ENCODE data around the gene C2orf68. TPM values are rescaled to one million over a fixed set of nuclear protein-coding genes. Genes with fewer than 3 reads are reported as not detected.

The C2orf68 gene
- total RNA-seq, 1 experiment from 2014 or later: 34.3 TPM

DNA sequence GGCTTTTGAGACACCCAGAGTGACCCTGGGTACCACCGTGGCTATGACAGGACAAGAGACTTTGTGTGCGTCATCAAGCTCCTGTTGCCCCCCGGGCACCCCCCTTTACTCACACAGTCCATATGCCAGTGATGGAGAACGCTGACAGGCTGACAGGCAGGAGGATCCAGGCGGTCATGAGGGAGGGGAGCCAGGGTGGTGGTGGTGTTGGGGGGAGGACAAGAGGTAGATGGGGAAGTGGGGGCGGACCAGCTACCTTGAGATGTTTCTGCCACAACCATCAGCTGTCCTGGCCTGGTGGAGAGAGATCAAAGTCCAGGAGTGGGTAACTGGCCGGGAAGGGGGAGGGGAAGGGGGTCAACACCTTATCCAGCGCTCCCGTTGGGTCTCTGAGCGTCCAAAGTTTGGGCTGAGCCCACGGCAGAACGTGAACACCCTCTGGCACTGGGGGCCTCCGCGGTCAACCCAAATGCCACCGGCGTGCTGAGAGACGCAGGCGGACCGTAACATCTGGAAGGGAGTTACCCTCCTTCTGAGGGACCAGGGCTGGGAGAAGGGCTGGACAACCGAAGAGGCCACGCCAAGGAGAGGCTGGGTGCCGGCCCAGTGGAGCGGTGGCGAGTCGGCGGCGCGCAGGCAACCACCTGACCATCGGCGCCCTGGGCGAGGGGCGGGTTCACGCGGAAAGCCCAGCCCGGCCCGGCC, 9.9 kb downstream of the C2orf68 start:
- H3K27ac Mint-ChIP-seq (ENCODE audit: low read depth, unreplicated experiment): peak overlapping the region; percentile 70
- ChIA-PET CTCF (interaction anchor here (0.6 to 0.8 kb wide), 2 partner anchors 48 to 262 kb away, joined by 3 to 4 read pairs; no protein-coding TSS in a partner anchor), POLR2A (interaction anchor here (1.0 to 6.1 kb wide), 11 partner anchors 7 to 840 kb away, joined by 3 to 67 read pairs (median 13); partner anchors contain the start of genes C2orf68, GGCX, RNF181 and USP39)
- H3K9me3 Mint-ChIP-seq (ENCODE audit: unreplicated experiment): no peaks in the 10 kb centered on the region
- H3K4me1 Mint-ChIP-seq (ENCODE audit: insufficient read depth, unreplicated experiment): peaks cover 15% of the 10 kb centered on the region
- peak overlapping the region; percentile 79 for H3K4me3 Mint-ChIP-seq (ENCODE audit: unreplicated experiment)
- peak; percentile 44 for DNase-seq (ENCODE audit: unreplicated experiment)
- intact Hi-C loops (cut with micrococcal nuclease): loop anchor here (2.0 to 5.0 kb wide), 3 partner anchors 40 to 247 kb away; partner anchors contain the start of genes ELMOD3, GGCX and RETSAT
- TF ChIP-seq, protein P1, sequence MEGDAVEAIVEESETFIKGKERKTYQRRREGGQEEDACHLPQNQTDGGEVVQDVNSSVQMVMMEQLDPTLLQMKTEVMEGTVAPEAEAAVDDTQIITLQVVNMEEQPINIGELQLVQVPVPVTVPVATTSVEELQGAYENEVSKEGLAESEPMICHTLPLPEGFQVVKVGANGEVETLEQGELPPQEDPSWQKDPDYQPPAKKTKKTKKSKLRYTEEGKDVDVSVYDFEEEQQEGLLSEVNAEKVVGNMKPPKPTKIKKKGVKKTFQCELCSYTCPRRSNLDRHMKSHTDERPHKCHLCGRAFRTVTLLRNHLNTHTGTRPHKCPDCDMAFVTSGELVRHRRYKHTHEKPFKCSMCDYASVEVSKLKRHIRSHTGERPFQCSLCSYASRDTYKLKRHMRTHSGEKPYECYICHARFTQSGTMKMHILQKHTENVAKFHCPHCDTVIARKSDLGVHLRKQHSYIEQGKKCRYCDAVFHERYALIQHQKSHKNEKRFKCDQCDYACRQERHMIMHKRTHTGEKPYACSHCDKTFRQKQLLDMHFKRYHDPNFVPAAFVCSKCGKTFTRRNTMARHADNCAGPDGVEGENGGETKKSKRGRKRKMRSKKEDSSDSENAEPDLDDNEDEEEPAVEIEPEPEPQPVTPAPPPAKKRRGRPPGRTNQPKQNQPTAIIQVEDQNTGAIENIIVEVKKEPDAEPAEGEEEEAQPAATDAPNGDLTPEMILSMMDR (IDR thresholded peaks at IDR 0.05; ENCODE audit: unreplicated experiment): no peak
- BruUV-seq (replicated peaks): no TSS peak
- H3K36me3 Mint-ChIP-seq (ENCODE audit: insufficient read depth, unreplicated experiment): peaks cover 25% of the 10 kb centered on the region
- no peaks in the 10 kb centered on the region for H3K27me3 Mint-ChIP-seq (ENCODE audit: insufficient read depth, unreplicated experiment)

DNA sequence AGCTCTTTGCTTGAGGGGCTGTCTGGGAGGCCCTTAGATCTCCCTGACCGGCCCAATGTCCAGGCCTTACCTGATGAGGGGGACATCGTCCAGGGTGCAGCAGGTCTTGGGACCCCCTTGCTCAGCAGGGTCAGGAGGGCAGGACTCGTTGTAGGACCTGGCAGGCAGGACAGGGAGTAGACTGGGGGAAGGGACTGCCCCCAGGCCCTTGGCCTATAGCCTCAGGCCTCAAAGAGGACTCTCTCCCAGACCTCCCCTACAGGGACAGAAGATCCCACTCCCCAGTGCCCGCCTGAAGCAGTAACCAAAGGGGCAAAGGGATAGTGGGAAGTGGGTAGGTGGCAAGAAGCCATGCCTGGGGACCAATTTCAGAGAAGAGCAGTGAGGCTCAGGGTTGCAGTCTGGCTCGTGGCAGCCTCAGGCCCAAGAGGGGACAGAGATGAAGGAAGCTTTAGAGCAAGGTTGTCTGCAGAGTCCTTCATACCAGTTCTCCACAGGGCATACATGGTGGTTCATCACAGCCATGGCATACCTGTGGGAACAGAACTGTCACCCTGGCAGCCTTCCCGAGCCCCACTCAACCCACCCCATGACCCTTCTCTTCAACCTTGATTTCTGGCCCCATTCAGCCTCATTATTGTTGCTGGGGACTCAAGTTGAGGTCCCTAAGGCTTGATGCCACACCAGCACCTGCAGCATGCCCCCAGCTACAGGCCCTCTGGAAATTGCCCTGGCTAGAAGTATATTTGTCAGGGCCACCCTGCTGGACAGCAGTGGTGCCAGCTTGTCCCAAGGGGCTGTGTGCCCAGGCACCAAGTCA, 10.7 kb downstream of the C2orf68 start:
- intact Hi-C loops (cut with micrococcal nuclease): loop anchor here (5.0 kb wide), 2 partner anchors 39 to 179 kb away; partner anchors contain the start of gene GGCX
- ChIA-PET POLR2A (interaction anchor here (0.8 to 6.1 kb wide), 7 partner anchors 6 to 60 kb away, joined by 3 to 67 read pairs (median 22); partner anchors contain the start of genes C2orf68, RNF181, USP39 and VAMP8), CTCF (interaction anchor here (0.6 to 0.8 kb wide), 2 partner anchors 48 to 262 kb away, joined by 3 to 4 read pairs; no protein-coding TSS in a partner anchor)
- no peaks in the 10 kb centered on the region for H3K27me3 Mint-ChIP-seq (ENCODE audit: insufficient read depth, unreplicated experiment)
- peak overlapping the region; percentile 79 for H3K4me3 Mint-ChIP-seq (ENCODE audit: unreplicated experiment)
- no peaks in the 10 kb centered on the region for H3K9me3 Mint-ChIP-seq (ENCODE audit: unreplicated experiment)
- peaks cover 19% of the 10 kb centered on the region for H3K4me1 Mint-ChIP-seq (ENCODE audit: insufficient read depth, unreplicated experiment)
- TF ChIP-seq, protein P1 (IDR thresholded peaks at IDR 0.05; ENCODE audit: unreplicated experiment): no peak
- H3K36me3 Mint-ChIP-seq (ENCODE audit: insufficient read depth, unreplicated experiment): peaks cover 25% of the 10 kb centered on the region
- TSS peak; percentile 4 for BruUV-seq (replicated peaks)
- H3K27ac Mint-ChIP-seq (ENCODE audit: low read depth, unreplicated experiment): peak overlapping the region; percentile 70
- DNase-seq (ENCODE audit: unreplicated experiment): no peak

DNA sequence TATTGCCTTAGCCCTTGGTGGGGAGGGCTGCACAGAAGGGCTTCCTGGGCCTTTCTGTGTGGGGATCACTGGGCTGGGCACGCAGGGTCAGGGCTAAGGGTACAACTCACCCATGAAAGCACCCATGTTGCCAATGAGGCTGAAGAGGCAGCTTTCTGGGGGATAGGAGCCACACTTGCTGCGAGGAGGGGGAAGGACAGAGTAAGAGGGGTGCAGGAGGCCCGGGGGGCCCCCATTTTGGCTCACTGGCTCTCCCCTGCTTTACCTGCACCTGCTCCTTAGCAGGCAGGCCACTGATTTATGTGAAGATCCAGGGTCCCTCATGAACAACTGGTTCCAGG, 11.7 kb downstream of the C2orf68 start:
- ChIA-PET POLR2A (interaction anchor here (0.6 to 0.9 kb wide), 3 partner anchors 11 to 39 kb away, joined by 3 read pairs; partner anchors contain the start of genes C2orf68, GGCX and VAMP8), CTCF (interaction anchor here (0.6 kb wide), 1 partner anchor 72 kb away, joined by 3 read pairs; no protein-coding TSS in a partner anchor)
- no peaks in the 10 kb centered on the region for H3K9me3 Mint-ChIP-seq (ENCODE audit: unreplicated experiment)
- TF ChIP-seq, protein P1 (IDR thresholded peaks at IDR 0.05; ENCODE audit: unreplicated experiment): no peak
- H3K4me1 Mint-ChIP-seq (ENCODE audit: insufficient read depth, unreplicated experiment): peaks cover 12% of the 10 kb centered on the region
- intact Hi-C loops (cut with micrococcal nuclease): loop anchor here (5.0 kb wide), 2 partner anchors 38 to 178 kb away; partner anchors contain the start of gene GGCX
- H3K27me3 Mint-ChIP-seq (ENCODE audit: insufficient read depth, unreplicated experiment): no peaks in the 10 kb centered on the region
- no peak overlapping the region for H3K4me3 Mint-ChIP-seq (ENCODE audit: unreplicated experiment)
- no peak overlapping the region for H3K27ac Mint-ChIP-seq (ENCODE audit: low read depth, unreplicated experiment)
- no peak for DNase-seq (ENCODE audit: unreplicated experiment)
- H3K36me3 Mint-ChIP-seq (ENCODE audit: insufficient read depth, unreplicated experiment): peaks cover 30% of the 10 kb centered on the region
- no TSS peak for BruUV-seq (replicated peaks)
